ENCODE data around the gene ATF7. TPM values are rescaled to one million over a fixed set of nuclear protein-coding genes. Genes with fewer than 3 reads are reported as not detected.

The ATF7 gene
- total RNA-seq, 5 donors from 2014 or later (not counting 1 experiment from before 2014, with no cell fraction given) = 18.9 to 29.6 (median 27.1) TPM

DNA sequence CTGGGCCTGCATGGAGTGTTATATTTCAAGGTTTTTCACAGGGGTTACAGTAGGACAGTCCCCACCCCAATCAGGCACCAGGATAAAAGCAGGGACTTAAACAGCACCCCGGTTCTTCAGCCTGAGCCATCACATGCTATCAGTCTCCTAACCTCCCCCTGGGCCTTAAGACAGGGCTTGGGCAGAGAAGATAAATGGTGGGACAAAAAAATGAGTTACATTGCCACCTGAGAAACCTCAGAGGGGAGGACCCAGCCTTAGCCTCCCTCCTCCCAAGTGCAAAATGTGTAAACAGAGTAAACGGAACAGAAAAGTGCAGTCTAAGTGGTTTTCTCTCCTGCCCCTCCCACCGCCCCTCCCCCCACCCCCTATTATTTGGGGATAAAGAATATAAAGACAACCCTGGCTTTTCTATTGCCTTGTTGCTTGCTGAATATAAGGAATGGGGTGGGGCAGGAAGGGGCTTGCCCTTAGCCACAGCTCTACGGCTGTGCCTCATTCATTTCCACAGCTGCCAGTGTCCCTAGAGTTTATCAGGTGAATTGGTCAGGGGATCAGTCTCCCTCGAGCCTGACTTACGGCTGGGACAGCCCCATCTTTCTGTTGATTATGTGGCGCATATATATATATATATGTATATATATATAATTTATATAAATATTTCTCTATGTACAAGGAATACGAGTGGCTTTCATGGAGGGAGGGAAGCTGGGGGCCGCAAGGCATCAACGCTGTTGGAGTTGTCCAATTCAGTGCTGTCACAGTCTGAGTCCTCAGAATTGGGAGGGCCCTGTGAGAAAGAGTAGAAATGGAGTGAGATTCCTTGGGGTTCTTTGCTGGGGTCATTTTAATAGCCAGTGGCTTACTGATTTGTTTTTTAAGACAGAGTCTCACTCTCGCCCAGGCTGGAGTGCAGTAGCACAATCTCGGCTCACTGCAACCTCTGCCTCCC lies 145.4 kb downstream of the ATF7 start:
- no peak for ATAC-seq (replicated peaks in 1 of 4)
- peaks cover 13 to 23% (median 15%) of the 10 kb centered on the region in 3 donors for H3K4me1 Mint-ChIP-seq
- POLR2A ChIA-PET = interaction anchor here (0.6 to 1.5 kb wide), 4 partner anchors 13 to 280 kb away, joined by 3 to 5 read pairs (median 4); no protein-coding TSS in a partner anchor

GRCh38 chr12:53479331-53479730 lies 146.9 kb downstream of the ATF7 start:
- H3K36me3 Mint-ChIP-seq = peaks cover 34% of the 10 kb centered on the region
- 100% methylated on average over 2 of the region's 5 CpGs for WGBS (ENCODE audit: insufficient coverage)
- no peaks in the 10 kb centered on the region for H3K9me3 ChIP-seq
- no peak overlapping the region for H3K4me3 Mint-ChIP-seq
- DNase-seq (no peak), ATAC-seq (replicated peaks in 1 of 4) (no peak)
- no peaks in the 10 kb centered on the region for H3K27me3 Mint-ChIP-seq
- H3K4me1 ChIP-seq (ENCODE audit: control insufficient read depth in 1 of 2, extremely low read depth in 1 of 2, insufficient read depth in 2 of 2, low read length in 2 of 2) = peaks cover 0 to 10% of the 10 kb centered on the region in 2 experiments
- H3K27ac Mint-ChIP-seq = no peak overlapping the region
- H3K9me3 Mint-ChIP-seq = no peaks in the 10 kb centered on the region
- peaks cover 23 to 28% (median 24%) of the 10 kb centered on the region in 3 donors for H3K4me1 Mint-ChIP-seq
- H3K27me3 ChIP-seq (replicated peaks in 1 of 2; ENCODE audit: control insufficient read depth in 2 of 2, extremely low read depth in 1 of 2, insufficient read depth in 2 of 2, low read length in 1 of 2) = no peaks in the 10 kb centered on the region
- POLR2A ChIA-PET = interaction anchor here (0.6 to 0.8 kb wide), 6 partner anchors 12 to 239 kb away, joined by 3 to 7 read pairs (median 4); no protein-coding TSS in a partner anchor
- no peak overlapping the region for H3K4me3 ChIP-seq (ENCODE audit: control insufficient read depth in 1 of 2, extremely low read depth in 1 of 2, low read length in 1 of 2)
- no peak overlapping the region for H3K27ac ChIP-seq (ENCODE audit: low read length)
- CTCF ChIA-PET = interaction anchor here (0.6 to 1.0 kb wide), 3 partner anchors 22 to 39 kb away, joined by 3 to 4 read pairs (median 3); partner anchors contain the start of gene TARBP2 (in 1 of the 2)
- peaks cover 24 to 92% of the 10 kb centered on the region in 2 donors for H3K36me3 ChIP-seq (ENCODE audit: control insufficient read depth in 2 of 2, extremely low read depth in 1 of 2, insufficient read depth in 1 of 2, low read length in 1 of 2)

More for the DNA sequence above, 145.4 kb downstream of the ATF7 start:
- H3K9me3 Mint-ChIP-seq = no peaks in the 10 kb centered on the region
- peaks cover 29% of the 10 kb centered on the region for H3K36me3 Mint-ChIP-seq
- Histone ChIP-seq H3K9me3 (no peaks in the 10 kb centered on the region), H3K27me3 (replicated peaks in 1 of 2; ENCODE audit: control insufficient read depth in 2 of 2, extremely low read depth in 1 of 2, insufficient read depth in 2 of 2, low read length in 1 of 2) (no peaks in the 10 kb centered on the region), H3K36me3 (ENCODE audit: control insufficient read depth in 2 of 2, extremely low read depth in 1 of 2, insufficient read depth in 1 of 2, low read length in 1 of 2) (peaks cover 20 to 90% of the 10 kb centered on the region in 2 donors), H3K4me3 (ENCODE audit: control insufficient read depth in 1 of 2, extremely low read depth in 1 of 2, low read length in 1 of 2) (no peak overlapping the region), H3K4me1 (ENCODE audit: control insufficient read depth in 1 of 2, extremely low read depth in 1 of 2, insufficient read depth in 2 of 2, low read length in 2 of 2) (peaks cover 0 to 4% of the 10 kb centered on the region in 2 experiments), H3K27ac (ENCODE audit: low read length) (no peak overlapping the region)
- H3K4me3 Mint-ChIP-seq = no peak overlapping the region
- 89% methylated on average over 3 of the region's 12 CpGs for WGBS (ENCODE audit: insufficient coverage)
- H3K27me3 Mint-ChIP-seq = no peaks in the 10 kb centered on the region
- CTCF ChIA-PET = interaction anchor here in 1 of 2 donors (1.1 kb wide), 2 partner anchors 17 to 19 kb away, joined by 3 to 7 read pairs; no protein-coding TSS in a partner anchor
- no peak for DNase-seq
- peak overlapping the region in 1 of 2 donors; percentile 31 for H3K27ac Mint-ChIP-seq

- Mint-ChIP-seq H3K4me3 (no peak overlapping the region), H3K9me3 (no peaks in the 10 kb centered on the region), H3K27ac (no peak overlapping the region), H3K4me1 (peaks cover 28 to 31% (median 29%) of the 10 kb centered on the region in 3 donors), H3K27me3 (no peaks in the 10 kb centered on the region), H3K36me3 (peaks cover 38% of the 10 kb centered on the region)
- POLR2A ChIA-PET = interaction anchor here (0.6 to 0.8 kb wide), 5 partner anchors 13 to 238 kb away, joined by 3 to 7 read pairs (median 4); no protein-coding TSS in a partner anchor
- CTCF ChIA-PET = interaction anchor here (0.6 to 1.4 kb wide), 4 partner anchors 13 to 39 kb away, joined by 3 to 4 read pairs (median 4); partner anchors contain the start of gene TARBP2 (in 1 of the 2)
- no peak for DNase-seq
- peaks cover 22 to 92% of the 10 kb centered on the region in 2 donors for H3K36me3 ChIP-seq (ENCODE audit: control insufficient read depth in 2 of 2, extremely low read depth in 1 of 2, insufficient read depth in 1 of 2, low read length in 1 of 2)
- 80% methylated on average over 1 of the region's 1 CpG for WGBS (ENCODE audit: insufficient coverage)
- ATAC-seq (replicated peaks in 1 of 4) = no peak
- H3K4me1 ChIP-seq (ENCODE audit: control insufficient read depth in 1 of 2, extremely low read depth in 1 of 2, insufficient read depth in 2 of 2, low read length in 2 of 2) = peaks cover 0 to 10% of the 10 kb centered on the region in 2 experiments
- no peaks in the 10 kb centered on the region for H3K9me3 ChIP-seq
- no peak overlapping the region for H3K27ac ChIP-seq (ENCODE audit: low read length)
- no peak overlapping the region for H3K4me3 ChIP-seq (ENCODE audit: control insufficient read depth in 1 of 2, extremely low read depth in 1 of 2, low read length in 1 of 2)
- no peaks in the 10 kb centered on the region for H3K27me3 ChIP-seq (replicated peaks in 1 of 2; ENCODE audit: control insufficient read depth in 2 of 2, extremely low read depth in 1 of 2, insufficient read depth in 2 of 2, low read length in 1 of 2)
Measured at GRCh38 chr12:53478865-53479264, 147.3 kb downstream of the ATF7 start.

- H3K36me3 Mint-ChIP-seq = peaks cover 46% of the 10 kb centered on the region
- no peak for DNase-seq
- H3K27ac Mint-ChIP-seq = peak overlapping the region in 1 of 2 donors; percentile 48
- Histone ChIP-seq H3K4me1 (ENCODE audit: control insufficient read depth in 1 of 2, extremely low read depth in 1 of 2, insufficient read depth in 2 of 2, low read length in 2 of 2) (peaks cover 0 to 10% of the 10 kb centered on the region in 2 experiments), H3K9me3 (no peaks in the 10 kb centered on the region), H3K4me3 (ENCODE audit: control insufficient read depth in 1 of 2, extremely low read depth in 1 of 2, low read length in 1 of 2) (no peak overlapping the region), H3K27me3 (replicated peaks in 1 of 2; ENCODE audit: control insufficient read depth in 2 of 2, extremely low read depth in 1 of 2, insufficient read depth in 2 of 2, low read length in 1 of 2) (no peaks in the 10 kb centered on the region), H3K27ac (ENCODE audit: low read length) (no peak overlapping the region), H3K36me3 (ENCODE audit: control insufficient read depth in 2 of 2, extremely low read depth in 1 of 2, insufficient read depth in 1 of 2, low read length in 1 of 2) (peaks cover 17 to 91% of the 10 kb centered on the region in 2 donors)
- no peaks in the 10 kb centered on the region for H3K9me3 Mint-ChIP-seq
- peak in 1 of 4 experiments; percentile 30 for ATAC-seq (replicated peaks in 1 of 4)
- ChIA-PET POLR2A (interaction anchor here (0.6 to 1.4 kb wide), 3 partner anchors 24 to 1452 kb away, joined by 3 to 8 read pairs (median 3); partner anchors contain the start of gene TARBP2 (in 1 of the 2)), CTCF (interaction anchor here in 1 of 2 donors (0.6 to 1.3 kb wide), 9 partner anchors 15 to 434 kb away, joined by 3 to 10 read pairs (median 3); partner anchors contain the start of gene ESPL1)
- H3K4me1 Mint-ChIP-seq = peaks cover 41 to 46% (median 43%) of the 10 kb centered on the region in 3 donors
- H3K4me3 Mint-ChIP-seq = no peak overlapping the region
- WGBS (ENCODE audit: insufficient coverage) = 67% methylated on average over 2 of the region's 2 CpGs
- no peaks in the 10 kb centered on the region for H3K27me3 Mint-ChIP-seq
Measured at GRCh38 chr12:53476769-53477209, 149.4 kb downstream of the ATF7 start.

GRCh38 chr12:53474819-53475218 lies 151.4 kb downstream of the ATF7 start:
- no peaks in the 10 kb centered on the region for H3K9me3 ChIP-seq
- Mint-ChIP-seq H3K9me3 (no peaks in the 10 kb centered on the region), H3K27me3 (no peaks in the 10 kb centered on the region), H3K27ac (peak overlapping the region; percentile 86 to 91), H3K4me3 (peak overlapping the region in 2 of 3 donors; percentile 21 to 26), H3K36me3 (peaks cover 54% of the 10 kb centered on the region), H3K4me1 (peaks cover 48 to 52% (median 51%) of the 10 kb centered on the region in 3 donors)
- WGBS (ENCODE audit: insufficient coverage) = 45% methylated on average over 10 of the region's 13 CpGs
- H3K4me3 ChIP-seq (ENCODE audit: control insufficient read depth in 1 of 2, extremely low read depth in 1 of 2, low read length in 1 of 2) = no peak overlapping the region
- no peaks in the 10 kb centered on the region for H3K27me3 ChIP-seq (replicated peaks in 1 of 2; ENCODE audit: control insufficient read depth in 2 of 2, extremely low read depth in 1 of 2, insufficient read depth in 2 of 2, low read length in 1 of 2)
- H3K4me1 ChIP-seq (ENCODE audit: control insufficient read depth in 1 of 2, extremely low read depth in 1 of 2, insufficient read depth in 2 of 2, low read length in 2 of 2) = peaks cover 0 to 12% of the 10 kb centered on the region in 2 experiments
- H3K27ac ChIP-seq (ENCODE audit: low read length) = peak overlapping the region; percentile 30
- ChIA-PET CTCF (interaction anchor here (0.6 to 3.2 kb wide), 7 partner anchors 11 to 1053 kb away, joined by 3 to 7 read pairs (median 3); no protein-coding TSS in a partner anchor), POLR2A (interaction anchor here in 1 of 2 donors (0.6 to 1.3 kb wide), 4 partner anchors 20 to 571 kb away, joined by 3 to 7 read pairs (median 4); partner anchors contain the start of gene TARBP2)
- DNase-seq (no peak), ATAC-seq (replicated peaks in 1 of 4) (peak in 2 of 4 experiments; percentile 34 to 44)
- H3K36me3 ChIP-seq (ENCODE audit: control insufficient read depth in 2 of 2, extremely low read depth in 1 of 2, insufficient read depth in 1 of 2, low read length in 1 of 2) = peaks cover 12 to 95% of the 10 kb centered on the region in 2 donors
